ENCODE data around the gene DCAF8L2.
"Not testable (repeated sequence)": the region's sequence is repeated elsewhere in the genome, so short reads cannot be mapped to it uniquely, and the experiment has no call there.

Gene DCAF8L2

DNA sequence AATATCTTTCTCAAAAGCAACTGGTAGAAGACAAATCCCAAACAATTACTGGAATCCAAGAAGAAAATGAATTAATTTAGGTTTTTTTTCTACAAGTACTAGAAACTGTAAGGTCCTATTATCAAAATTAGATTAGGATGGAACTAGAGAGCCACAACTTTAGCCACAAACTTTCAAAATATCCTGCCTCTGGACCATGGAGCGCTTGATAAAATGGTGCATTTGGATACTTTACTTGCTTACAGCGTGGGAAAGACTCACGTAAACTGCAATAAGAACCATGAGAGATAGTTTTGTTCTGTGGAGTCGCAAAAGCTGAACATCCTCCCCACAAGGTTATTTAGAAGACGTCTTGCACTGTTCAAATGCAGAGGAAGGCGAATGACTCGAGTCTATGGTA is at the start of gene DCAF8L2:
Gene DCAF8L2 (plus strand): TSS at position 301 of the 400 bp plus-strand sequence. CDS start 156,552 bp downstream, outside the sequence.
- DNase-seq (ENCODE audit: low read depth in 2 of 2) = no peak

DNA sequence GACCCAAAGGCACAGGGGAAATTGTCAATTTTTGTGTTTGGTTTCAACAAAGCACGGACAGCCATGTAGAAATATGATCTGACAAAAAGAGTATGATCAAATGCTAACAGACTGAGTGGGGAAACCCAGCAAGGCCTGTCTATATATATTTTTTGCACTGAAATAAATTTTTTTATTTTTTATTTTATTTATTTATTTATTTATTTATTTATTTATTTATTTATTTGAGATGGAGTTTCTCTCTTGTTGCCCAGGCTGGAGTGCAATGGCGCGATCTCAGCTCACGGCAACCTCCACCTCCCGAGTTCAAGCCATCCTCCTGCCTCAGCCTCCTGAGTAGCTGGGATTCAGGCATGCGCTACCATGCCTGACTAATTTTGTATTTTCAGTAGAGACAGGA is 49.0 kb upstream of the DCAF8L2 start:
- DNase-seq (ENCODE audit: low read depth in 2 of 2) = not testable (repeated sequence)

DNA sequence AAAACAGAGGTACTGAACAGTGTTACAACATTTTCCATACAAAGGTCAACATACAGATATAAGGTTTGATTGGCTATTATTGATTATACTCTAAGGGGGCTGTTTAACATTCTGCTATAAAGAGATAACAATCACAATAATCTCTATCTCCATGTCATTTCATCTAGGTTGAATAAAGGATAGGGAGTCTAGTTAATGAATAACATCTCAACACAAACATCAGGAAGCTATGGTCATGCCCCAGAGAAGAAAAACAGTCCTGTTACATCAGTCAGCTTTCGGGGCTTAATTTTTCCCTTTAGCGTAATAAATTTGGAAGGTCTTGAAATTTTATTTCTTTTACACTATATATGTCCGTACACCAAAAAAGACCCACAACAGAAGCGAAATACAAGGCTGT is 41.5 kb upstream of the DCAF8L2 start:
- no peak for DNase-seq (ENCODE audit: low read depth in 2 of 2)

GRCh38 chrX:27549688-27550087 is 40.5 kb upstream of the DCAF8L2 start:
- no peak for DNase-seq (ENCODE audit: low read depth in 2 of 2)

DNA sequence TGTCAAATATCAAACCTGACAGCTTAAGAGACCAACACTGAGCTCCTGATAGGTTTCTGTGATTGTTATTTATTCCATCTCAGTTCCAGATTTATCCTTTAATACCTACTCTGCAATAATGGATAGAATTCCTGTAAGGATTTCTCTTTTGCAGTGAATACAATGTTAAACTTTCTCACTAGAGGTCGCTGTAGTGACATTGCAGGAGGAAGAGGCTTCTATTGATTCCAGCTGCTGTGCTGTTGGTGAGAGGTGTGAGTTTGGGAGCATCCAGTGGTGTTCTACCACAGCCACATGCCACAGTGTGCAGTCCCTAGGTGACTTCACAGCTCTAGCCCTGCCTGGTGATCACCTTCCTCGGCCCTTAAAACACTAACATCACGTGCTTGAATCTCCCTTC is 34.6 kb upstream of the DCAF8L2 start:
- no peak for DNase-seq (ENCODE audit: low read depth in 2 of 2)

DNA sequence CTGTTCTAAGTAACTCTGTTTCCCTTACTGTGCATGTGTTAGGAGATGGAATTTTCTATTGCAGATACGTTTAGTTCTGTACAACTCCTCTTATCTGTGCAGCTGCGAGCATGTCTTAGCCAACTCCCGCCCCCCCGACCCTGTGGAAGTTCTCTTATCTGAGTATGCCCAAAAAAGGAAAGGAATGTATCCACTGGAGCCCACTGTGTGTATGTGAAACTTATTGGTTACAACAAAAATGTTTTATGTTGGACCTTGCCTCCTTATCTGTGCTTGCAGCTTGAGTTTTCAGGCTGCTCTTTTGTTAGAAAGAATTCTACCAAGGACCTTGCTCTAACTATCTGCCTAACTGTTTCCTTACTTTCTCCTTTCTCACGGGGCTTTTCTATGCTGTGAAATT is 24.2 kb upstream of the DCAF8L2 start:
- no peak for DNase-seq (ENCODE audit: low read depth in 2 of 2)

DNA sequence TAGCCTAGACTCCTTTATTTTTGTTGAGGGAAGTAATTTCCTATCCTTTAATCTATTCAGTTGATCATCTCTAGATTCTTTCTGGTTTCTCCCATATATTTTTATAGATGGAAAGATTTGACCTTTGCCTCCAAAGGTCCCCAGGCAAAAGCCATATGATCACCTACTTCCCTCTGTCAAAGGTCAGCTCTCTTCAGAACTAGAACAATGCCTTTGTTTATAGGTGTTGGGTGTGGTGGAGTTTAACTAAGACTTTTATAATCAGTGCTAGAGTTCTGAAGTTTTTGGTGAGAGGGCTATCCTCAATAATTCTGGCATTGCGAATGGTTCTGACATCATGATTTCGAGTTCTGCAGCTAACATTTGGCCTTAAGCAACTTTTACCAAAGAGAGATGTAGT is 19.0 kb upstream of the DCAF8L2 start:
- no peak for DNase-seq (ENCODE audit: low read depth in 2 of 2)

DNA sequence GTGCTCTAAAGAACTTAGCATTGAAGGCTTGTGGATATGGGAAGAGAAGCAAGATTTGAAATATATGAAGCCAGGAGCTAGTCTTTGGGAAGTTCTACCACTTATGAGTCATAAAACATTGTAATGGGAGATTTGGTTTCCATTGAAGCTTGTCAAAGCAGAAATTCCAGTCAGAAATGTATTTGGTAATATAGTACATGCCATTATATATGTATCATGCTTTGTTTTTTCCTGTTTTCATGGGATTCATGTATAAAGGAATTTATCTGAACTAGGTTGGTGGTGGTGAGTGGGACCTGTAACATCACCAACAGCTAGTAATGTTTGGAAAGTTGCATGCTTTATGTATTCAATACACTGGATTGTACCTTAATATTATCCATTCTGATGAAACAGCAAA is 14.6 kb upstream of the DCAF8L2 start:
- no peak for DNase-seq (ENCODE audit: low read depth in 2 of 2)

- no peak for DNase-seq (ENCODE audit: low read depth in 2 of 2)
Measured at GRCh38 chrX:27583976-27584375, 6.2 kb upstream of the DCAF8L2 start.

DNA sequence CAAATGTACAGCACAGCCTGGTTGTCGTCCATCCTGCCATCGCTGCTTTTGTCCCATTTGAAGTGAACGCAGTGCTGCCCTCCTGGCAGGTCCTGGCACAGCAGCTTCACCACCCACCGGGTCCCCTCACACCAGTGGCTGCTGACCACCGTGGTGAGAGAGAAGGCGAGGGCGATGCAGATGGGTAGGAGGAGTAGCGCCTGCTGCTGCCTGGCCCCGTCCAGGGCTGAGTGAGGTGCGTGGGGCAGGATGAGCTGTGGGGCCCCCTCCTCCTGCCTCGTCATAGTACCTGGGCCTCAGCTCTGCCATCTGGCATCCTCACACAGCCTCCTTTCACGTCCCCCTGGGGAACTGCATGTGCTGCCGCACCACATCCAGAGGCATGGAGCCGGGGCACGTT is 1.8 kb downstream of the DCAF8L2 start:
- no peak for DNase-seq (ENCODE audit: low read depth in 2 of 2)

DNA sequence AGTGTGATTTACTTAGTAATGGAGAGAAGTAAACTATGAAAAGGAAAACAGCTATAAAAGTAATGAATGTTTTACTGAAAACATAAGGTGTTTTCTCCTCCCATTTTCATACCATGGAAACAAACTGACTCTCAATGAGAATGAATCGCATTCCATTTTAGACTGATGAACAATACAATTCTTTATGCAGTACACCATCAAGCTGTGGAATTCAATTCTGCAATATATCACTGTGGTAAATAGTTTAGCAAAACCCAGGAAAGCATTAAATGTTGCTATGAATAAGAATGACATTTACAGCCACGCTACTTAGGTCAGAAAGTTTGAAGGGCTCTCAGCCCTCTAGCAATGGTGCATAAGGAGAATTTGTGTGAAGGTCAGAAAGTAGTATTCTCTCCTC is 7.4 kb downstream of the DCAF8L2 start:
- DNase-seq (ENCODE audit: low read depth in 2 of 2) = no peak

- no peak for DNase-seq (ENCODE audit: low read depth in 2 of 2)
Measured at GRCh38 chrX:27598312-27598711, 8.2 kb downstream of the DCAF8L2 start.

DNA sequence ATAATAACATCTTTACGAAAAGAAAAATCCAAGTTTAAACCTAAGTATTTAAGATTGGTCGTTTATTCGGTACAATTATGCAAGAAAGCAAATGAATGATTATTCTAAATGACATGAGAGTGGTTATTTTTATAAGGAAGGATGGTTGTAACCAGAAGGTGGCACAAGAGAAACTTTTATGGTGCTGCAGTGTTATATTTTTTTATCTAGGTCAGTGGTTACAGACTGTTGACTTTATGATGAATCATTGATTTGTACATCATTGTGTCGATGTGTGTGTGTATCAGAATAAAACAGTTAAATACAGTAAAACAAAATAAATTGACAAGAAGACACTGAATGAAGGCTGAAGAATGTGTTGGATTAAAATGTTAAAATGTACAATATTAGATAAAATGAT is 9.8 kb downstream of the DCAF8L2 start:
- no peak for DNase-seq (ENCODE audit: low read depth in 2 of 2)

DNA sequence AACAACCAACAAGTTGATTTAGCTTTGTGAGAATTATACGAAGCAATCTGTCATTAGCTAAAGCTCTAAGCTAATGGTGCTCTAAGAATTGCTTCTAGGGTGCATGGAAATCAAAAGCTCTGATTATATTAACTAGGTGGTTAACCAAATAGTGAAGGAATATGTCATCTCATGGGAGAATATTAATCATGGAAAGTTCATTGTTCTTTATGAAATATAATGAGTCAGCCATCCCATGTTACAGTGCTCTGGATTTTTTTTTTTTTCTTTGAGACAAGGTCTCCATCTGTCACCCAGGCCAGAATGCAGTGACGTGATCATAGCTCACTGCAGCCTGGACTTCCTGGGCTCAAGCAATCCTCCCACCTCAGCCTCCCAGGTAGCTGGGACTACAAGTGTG is 10.5 kb downstream of the DCAF8L2 start:
- DNase-seq (ENCODE audit: low read depth in 2 of 2) = no peak

DNA sequence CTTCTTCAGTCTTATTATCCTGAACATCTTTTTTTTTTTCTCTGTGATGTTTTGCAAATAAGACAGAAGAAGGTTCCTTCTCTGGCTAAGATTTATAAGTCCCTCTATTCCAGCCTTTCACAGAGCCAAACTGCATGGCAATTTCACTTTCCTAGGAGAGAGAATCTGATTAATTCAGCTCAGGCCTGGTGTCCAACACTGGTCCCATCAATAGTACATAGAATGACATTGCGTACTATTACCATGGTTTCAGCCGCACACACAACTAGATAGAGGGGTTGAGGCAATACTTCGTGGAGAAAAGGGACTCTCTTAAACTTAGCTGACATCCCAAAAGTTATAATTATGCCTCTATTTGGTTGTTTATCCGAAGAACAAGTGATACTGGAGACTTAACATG is 18.5 kb downstream of the DCAF8L2 start:
- no peak for DNase-seq (ENCODE audit: low read depth in 2 of 2)

DNA sequence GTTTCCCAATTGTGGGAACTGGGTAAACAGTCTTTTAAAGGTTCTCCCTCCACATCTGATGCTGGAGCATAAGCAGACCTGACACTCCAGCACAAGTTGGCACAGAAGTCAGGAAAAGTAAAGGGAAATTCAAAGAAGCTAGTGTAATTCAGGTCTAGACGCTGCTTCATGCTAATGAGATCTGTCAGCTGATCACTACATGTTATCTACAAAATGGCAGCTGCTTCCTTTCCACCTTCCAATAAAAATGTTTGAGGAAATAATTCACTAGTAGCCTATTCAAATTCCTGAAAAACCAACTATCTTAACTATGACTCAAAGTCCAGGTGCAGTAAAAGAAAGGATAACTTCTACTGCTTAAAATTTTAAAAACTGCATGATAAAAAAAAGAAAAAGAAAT is 29.3 kb downstream of the DCAF8L2 start:
- no peak for DNase-seq (ENCODE audit: low read depth in 2 of 2)

DNA sequence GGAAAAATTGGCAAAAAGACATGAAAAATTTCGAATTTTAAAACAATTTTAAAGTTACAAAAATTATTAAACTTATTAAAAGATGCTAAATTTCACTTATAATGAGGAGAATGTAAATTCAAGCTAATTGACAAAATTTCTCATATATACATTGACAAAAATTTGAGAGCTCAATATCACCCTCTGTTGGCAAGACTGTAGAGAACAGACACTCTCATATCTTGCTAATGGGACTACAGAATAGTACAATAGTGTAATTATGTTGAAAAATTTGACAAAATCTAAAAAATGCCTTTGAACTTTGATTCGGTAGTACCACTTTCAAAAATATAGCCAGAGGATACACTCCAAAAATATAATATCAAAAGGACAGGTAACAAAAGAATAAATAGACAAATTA is 29.8 kb downstream of the DCAF8L2 start:
- no peak for DNase-seq (ENCODE audit: low read depth in 2 of 2)

DNA sequence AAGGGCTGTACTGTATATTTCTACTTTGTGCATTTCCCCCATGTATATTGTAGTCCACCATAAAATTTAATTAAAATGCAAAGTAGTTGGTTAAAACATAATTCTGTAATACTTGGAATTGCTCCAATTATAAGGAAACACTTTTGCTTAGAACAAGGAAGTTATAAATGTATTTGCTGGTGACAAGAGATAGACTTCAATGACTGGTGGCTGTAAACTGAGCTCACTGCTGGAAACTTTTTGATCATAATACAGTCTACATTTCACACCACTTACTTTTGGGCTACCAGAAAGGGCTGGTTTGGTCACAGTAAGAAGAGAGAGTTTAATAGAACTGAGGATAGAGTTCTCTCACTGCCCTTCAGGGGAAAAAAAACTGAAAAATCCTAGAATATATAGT is 32.7 kb downstream of the DCAF8L2 start:
- no peak for DNase-seq (ENCODE audit: low read depth in 2 of 2)

DNA sequence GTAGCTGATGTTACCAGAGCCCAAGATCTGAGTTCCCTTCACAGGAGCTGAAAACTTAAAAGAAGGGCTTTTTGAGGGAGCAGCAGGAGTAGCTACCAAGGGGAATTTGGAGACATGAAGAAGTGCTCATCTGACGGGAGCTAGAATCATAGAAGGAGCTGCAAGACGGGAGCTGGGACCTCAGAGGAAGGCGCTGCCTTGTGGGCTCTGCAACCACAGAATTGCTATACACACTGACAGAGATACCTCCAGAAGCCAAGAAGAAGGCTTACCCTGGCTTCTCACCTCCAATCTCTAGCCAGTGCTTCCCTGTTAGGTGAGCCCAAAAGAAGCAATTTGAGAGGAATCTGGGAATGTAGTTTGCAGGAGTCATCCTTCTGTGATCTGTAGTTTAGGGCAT is 35.9 kb downstream of the DCAF8L2 start:
- no peak for DNase-seq (ENCODE audit: low read depth in 2 of 2)

DNA sequence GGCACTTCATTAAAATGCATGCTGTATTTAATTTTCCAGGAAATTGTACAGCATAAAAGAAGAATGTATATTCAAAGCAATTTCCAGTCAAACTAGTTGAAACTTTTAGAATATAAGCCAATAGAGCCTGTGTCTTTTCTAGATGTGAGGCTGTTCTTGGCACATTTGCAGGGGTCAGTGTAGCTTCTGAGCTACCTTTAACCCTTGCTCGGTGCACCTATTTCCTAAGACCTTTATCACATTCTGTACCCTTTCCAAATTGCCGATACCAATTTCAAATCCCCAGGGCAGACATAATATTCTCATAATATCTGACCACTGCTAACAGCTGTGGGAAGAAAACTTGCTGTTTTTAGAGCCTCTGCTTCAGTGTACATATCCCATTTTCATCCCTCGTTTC is 43.2 kb downstream of the DCAF8L2 start:
- no peak for DNase-seq (ENCODE audit: low read depth in 2 of 2)

DNA sequence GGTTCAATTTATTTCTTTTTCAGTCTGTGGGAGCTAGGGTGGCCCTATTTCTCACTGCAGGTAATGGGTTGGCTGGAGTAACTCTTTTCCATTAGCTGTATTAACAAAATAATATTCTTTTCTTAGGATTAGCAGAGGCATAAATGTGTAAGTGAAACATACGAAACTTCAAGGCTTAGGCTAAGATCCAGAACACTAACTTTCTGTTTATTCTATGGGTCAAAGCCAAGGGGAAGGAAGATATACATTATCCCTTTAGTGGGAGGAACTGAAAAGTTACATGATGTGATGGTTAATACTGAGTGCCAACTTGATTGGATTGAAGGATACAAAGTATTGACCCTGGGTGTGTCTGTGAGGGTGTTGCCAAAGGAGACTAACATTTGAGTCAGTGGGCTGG is 66.4 kb downstream of the DCAF8L2 start:
- no peak for DNase-seq (ENCODE audit: low read depth in 2 of 2)

- no peak for DNase-seq (ENCODE audit: low read depth in 2 of 2)
Measured at GRCh38 chrX:27660878-27661277, 70.7 kb downstream of the DCAF8L2 start.

- DNase-seq (ENCODE audit: low read depth in 2 of 2) = no peak
Measured at GRCh38 chrX:27671234-27671633, 81.1 kb downstream of the DCAF8L2 start.

DNA sequence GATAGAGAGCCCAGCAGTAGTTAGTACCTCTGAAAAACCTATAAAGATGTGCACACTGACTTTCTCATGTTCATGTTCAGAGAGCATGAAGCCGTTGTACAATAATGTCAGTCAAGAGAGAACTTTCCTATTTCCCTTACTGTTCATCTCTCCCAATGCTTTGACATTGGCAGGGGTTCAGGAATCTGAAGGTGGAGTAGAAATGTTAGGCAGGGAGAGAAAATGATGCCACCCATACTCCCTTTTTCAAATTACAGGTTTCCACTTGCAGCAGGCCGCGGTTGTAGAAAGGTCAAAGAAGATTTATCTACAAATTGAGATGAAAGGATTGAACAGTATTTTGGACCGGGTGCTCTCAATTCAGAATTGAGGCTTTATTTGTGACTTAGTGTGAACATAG is 84.3 kb downstream of the DCAF8L2 start:
- no peak for DNase-seq (ENCODE audit: low read depth in 2 of 2)

DNA sequence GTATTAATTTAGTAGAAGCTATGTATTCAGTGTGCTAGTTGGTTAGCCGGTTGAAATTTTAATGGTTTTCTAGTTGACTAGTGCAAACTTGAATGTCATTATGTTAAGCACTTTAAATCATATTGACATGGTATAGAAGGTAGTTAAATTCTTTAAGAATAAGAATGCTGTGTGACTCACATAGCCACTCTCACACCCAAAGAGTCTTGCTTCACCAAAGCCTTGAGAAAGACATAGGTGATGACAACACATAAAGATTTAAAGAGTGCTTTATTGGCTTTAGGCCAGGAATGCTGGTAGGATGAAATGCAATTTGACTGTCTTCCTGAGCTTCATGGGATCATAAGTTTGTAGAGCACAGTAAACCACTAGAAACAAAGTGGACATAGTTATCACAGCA is 85.3 kb downstream of the DCAF8L2 start:
- DNase-seq (ENCODE audit: low read depth in 2 of 2) = no peak

Data from stimulated activated CD4-positive, alpha-beta T cell treated with anti-CD3 and anti-CD28 coated beads, Interleukin-12 subunit alpha, Interleukin-12 subunit beta, amount 100 ng/mL, for 24 hours (primary cell).